HUES64 (cell line): ENCODE results near the gene TMEM53.

Experiments used
- H3K27ac ChIP-seq: 2 replicates; pipeline ENCODE4 v1.7.0; 2013; ENCODE audit warnings: low read depth, low read length, inconsistent platforms
- H3K27me3 ChIP-seq: 2 replicates; pipeline ENCODE4 v1.6.1; 2013; ENCODE audit warnings: mild to moderate bottlenecking, low read length; ENCODE audit not compliant: insufficient read depth
- H3K36me3 ChIP-seq: 2 replicates; pipeline ENCODE4 v1.6.1; 2013; ENCODE audit warnings: mild to moderate bottlenecking, low read length; ENCODE audit not compliant: insufficient read depth
- H3K4me1 ChIP-seq: 2 replicates; pipeline ENCODE4 v1.6.1; 2013; ENCODE audit warnings: mild to moderate bottlenecking, low read length, moderate library complexity; ENCODE audit not compliant: insufficient read depth
- H3K4me3 ChIP-seq: 2 replicates; pipeline ENCODE4 v1.5.1; 2013; ENCODE audit warnings: mild to moderate bottlenecking, low read length, moderate library complexity
- H3K9ac ChIP-seq: 2 replicates; pipeline ENCODE4 v1.6.1; 2013; ENCODE audit warnings: mild to moderate bottlenecking, low read depth, low read length
- H3K9me3 ChIP-seq: 2 replicates; pipeline ENCODE4 v1.6.1; 2013; ENCODE audit warnings: low read depth, low read length; ENCODE audit not compliant: insufficient read depth
- WGBS: fragments of 150-250, 120-280 bp; methylation state at CpG from one replicate; pipeline ENCODE4 v1.1.7; 2013; ENCODE audit warnings: missing lambda C conversion rate; 5-methylcytosine and 5-hydroxymethylcytosine counted together

The TMEM53 gene

GRCh38 chr1:44643721-44644334 is 30.5 kb downstream of the TMEM53 start:
- 88% methylated on average over 9 of the region's 9 CpGs for WGBS
- Histone ChIP-seq H3K4me1 (no peaks in the 10 kb centered on the region), H3K27me3 (no peaks in the 10 kb centered on the region), H3K9ac (no peak overlapping the region), H3K27ac (no peak overlapping the region), H3K36me3 (peaks cover 94% of the 10 kb centered on the region), H3K9me3 (no peaks in the 10 kb centered on the region), H3K4me3 (no peak overlapping the region)

- WGBS = 92% methylated on average over 3 of the region's 3 CpGs
- H3K9ac ChIP-seq = no peak overlapping the region
- H3K27me3 ChIP-seq = no peaks in the 10 kb centered on the region
- H3K9me3 ChIP-seq = no peaks in the 10 kb centered on the region
- H3K27ac ChIP-seq = no peak overlapping the region
- no peak overlapping the region for H3K4me3 ChIP-seq
- no peaks in the 10 kb centered on the region for H3K4me1 ChIP-seq
- H3K36me3 ChIP-seq = peaks cover 94% of the 10 kb centered on the region
These were observed 31.4 kb downstream of the TMEM53 start for GRCh38 chr1:44642925-44643324.

- Histone ChIP-seq H3K27ac (no peak overlapping the region), H3K4me3 (no peak overlapping the region), H3K9me3 (no peaks in the 10 kb centered on the region), H3K4me1 (no peaks in the 10 kb centered on the region), H3K36me3 (peaks cover 94% of the 10 kb centered on the region), H3K27me3 (no peaks in the 10 kb centered on the region), H3K9ac (no peak overlapping the region)
- 96% methylated on average over 2 of the region's 2 CpGs for WGBS
These were observed 32.0 kb downstream of the TMEM53 start for GRCh38 chr1:44642255-44642654.

GRCh38 chr1:44641126-44642102 is 32.9 kb downstream of the TMEM53 start:
- no peaks in the 10 kb centered on the region for H3K27me3 ChIP-seq

GRCh38 chr1:44640200-44640853 is 34.0 kb downstream of the TMEM53 start:
- Histone ChIP-seq H3K36me3 (peaks cover 98% of the 10 kb centered on the region), H3K9me3 (no peaks in the 10 kb centered on the region), H3K27me3 (no peaks in the 10 kb centered on the region), H3K4me1 (no peaks in the 10 kb centered on the region), H3K9ac (no peak overlapping the region), H3K4me3 (no peak overlapping the region), H3K27ac (no peak overlapping the region)
- 94% methylated on average over 24 of the region's 24 CpGs for WGBS

More at GRCh38 chr1:44641126-44642102, 32.9 kb downstream of the TMEM53 start:
- Histone ChIP-seq H3K4me3 (no peak overlapping the region), H3K36me3 (peaks cover 96% of the 10 kb centered on the region), H3K4me1 (no peaks in the 10 kb centered on the region), H3K9ac (no peak overlapping the region), H3K27ac (no peak overlapping the region), H3K9me3 (no peaks in the 10 kb centered on the region)
- 94% methylated on average over 12 of the region's 12 CpGs for WGBS

- H3K27me3 ChIP-seq = no peaks in the 10 kb centered on the region
- H3K36me3 ChIP-seq = peaks cover 97% of the 10 kb centered on the region
- 93% methylated on average over 27 of the region's 27 CpGs for WGBS
- no peaks in the 10 kb centered on the region for H3K4me1 ChIP-seq
- H3K4me3 ChIP-seq = no peak overlapping the region
- no peak overlapping the region for H3K27ac ChIP-seq
- no peak overlapping the region for H3K9ac ChIP-seq
- no peaks in the 10 kb centered on the region for H3K9me3 ChIP-seq
These were observed 36.4 kb downstream of the TMEM53 start for GRCh38 chr1:44637702-44638411.

GRCh38 chr1:44636688-44637598 is 37.3 kb downstream of the TMEM53 start:
- no peaks in the 10 kb centered on the region for H3K9me3 ChIP-seq
- WGBS = 95% methylated on average over 13 of the region's 13 CpGs
- H3K4me1 ChIP-seq = no peaks in the 10 kb centered on the region
- no peak overlapping the region for H3K4me3 ChIP-seq
- no peaks in the 10 kb centered on the region for H3K27me3 ChIP-seq
- no peak overlapping the region; the same call in 1 of the 2 replicates for H3K9ac ChIP-seq
- H3K36me3 ChIP-seq = peaks cover 88% of the 10 kb centered on the region
- H3K27ac ChIP-seq = no peak overlapping the region

GRCh38 chr1:44636083-44636687 is 38.1 kb downstream of the TMEM53 start:
- Histone ChIP-seq H3K27ac (no peak overlapping the region), H3K9ac (no peak overlapping the region), H3K9me3 (no peaks in the 10 kb centered on the region), H3K27me3 (no peaks in the 10 kb centered on the region), H3K36me3 (peaks cover 81% of the 10 kb centered on the region), H3K4me1 (peaks cover 2% of the 10 kb centered on the region; the same call in 1 of the 2 replicates), H3K4me3 (no peak overlapping the region)
- WGBS = 95% methylated on average over 14 of the region's 14 CpGs

GRCh38 chr1:44635439-44635838 is 38.8 kb downstream of the TMEM53 start:
- H3K9me3 ChIP-seq = no peaks in the 10 kb centered on the region
- no peaks in the 10 kb centered on the region for H3K27me3 ChIP-seq
- peaks cover 5% of the 10 kb centered on the region; the same call in 1 of the 2 replicates for H3K4me1 ChIP-seq
- peaks cover 73% of the 10 kb centered on the region for H3K36me3 ChIP-seq
- H3K4me3 ChIP-seq = no peak overlapping the region
- WGBS = 94% methylated on average over 9 of the region's 9 CpGs
- no peak overlapping the region for H3K27ac ChIP-seq
- no peak overlapping the region for H3K9ac ChIP-seq
